RKO (cell line): ENCODE results near the gene OR6S1.
"Not testable (repeated sequence)": the region's sequence is repeated elsewhere in the genome, so short reads cannot be mapped to it uniquely, and the experiment has no call there.

Experiments
- DNase-seq: peaks from one replicate; pipeline ENCODE4 v3.0.0-alpha.2; 2016; ENCODE audit warnings: low spot score

The OR6S1 gene

GRCh38 chr14:20610002-20610765, 31.3 kb downstream of the OR6S1 start:
- DNase-seq, result peak; percentile 81

DNA sequence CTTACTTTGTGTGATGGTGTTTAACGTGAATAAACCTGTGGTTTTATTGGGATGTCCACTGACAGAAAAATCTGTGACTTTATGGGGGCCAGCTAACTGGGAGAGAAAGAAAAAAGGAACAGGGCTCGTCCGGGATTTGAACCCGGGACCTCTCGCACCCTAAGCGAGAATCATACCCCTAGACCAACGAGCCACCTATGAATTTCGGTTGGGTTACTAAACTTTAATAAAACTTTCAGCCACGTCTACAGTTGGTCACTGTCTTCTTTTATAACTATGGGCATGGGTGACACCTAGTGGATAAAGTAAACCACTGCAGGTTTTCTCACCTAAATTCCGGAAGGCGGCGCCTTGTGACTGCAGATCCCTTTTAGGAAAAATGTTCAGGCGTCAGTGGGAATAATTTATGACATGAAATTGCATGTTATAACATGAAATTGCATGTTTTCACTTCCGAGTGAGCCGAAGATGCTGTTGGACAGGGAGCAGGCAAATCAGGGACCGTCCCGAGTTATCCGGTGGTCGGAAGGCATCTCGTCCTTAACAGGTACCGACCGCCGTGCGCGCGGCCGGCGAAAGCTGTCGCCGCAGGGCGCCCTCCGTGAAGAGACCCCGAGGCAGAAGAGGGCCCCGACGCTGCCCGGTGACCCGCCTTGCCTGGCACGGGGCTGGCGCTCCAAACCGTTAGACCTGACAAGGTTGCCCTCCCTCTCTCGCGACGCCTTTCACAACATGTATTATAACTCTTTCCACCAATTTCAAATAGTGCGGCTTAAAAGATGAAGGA, 32.1 kb downstream of the OR6S1 start:
- DNase-seq, result peak; percentile 95

GRCh38 chr14:20608383-20609110, 32.9 kb downstream of the OR6S1 start:
- DNase-seq, result no peak

GRCh38 chr14:20607617-20608016, 33.9 kb downstream of the OR6S1 start:
- no peak for DNase-seq

GRCh38 chr14:20606902-20607242, 34.6 kb downstream of the OR6S1 start:
- DNase-seq, result no peak

- DNase-seq, result peak; percentile 51
Measured at GRCh38 chr14:20606190-20606901, 35.1 kb downstream of the OR6S1 start.

- DNase-seq, result no peak
Measured at GRCh38 chr14:20603813-20604690, 37.4 kb downstream of the OR6S1 start.

GRCh38 chr14:20602583-20602982, 38.9 kb downstream of the OR6S1 start:
- DNase-seq, result no peak

- no peak for DNase-seq
Measured at GRCh38 chr14:20601522-20601921, 40.0 kb downstream of the OR6S1 start.

- DNase-seq, result no peak
Measured at GRCh38 chr14:20597108-20597507, 44.4 kb downstream of the OR6S1 start.

DNA sequence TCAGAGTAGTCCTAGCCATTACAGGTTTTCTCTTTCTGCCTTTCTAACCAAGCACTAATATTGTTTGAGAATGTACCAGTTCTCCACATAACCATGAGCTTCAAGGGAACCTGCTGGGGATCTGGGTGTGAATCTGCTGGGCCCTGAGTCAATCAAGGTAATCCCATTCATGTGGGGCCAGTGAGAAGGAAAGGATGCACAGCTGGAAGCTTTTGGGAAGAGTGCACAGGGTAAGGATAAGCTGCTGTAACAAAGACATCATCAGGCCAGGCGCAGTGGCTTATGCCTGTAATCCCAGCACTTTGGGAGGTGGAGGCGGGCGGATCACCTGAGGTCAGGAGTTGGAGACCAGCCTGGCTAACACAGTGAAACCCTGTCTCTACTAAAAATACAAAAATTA, 45.8 kb downstream of the OR6S1 start:
- not testable (repeated sequence) for DNase-seq

DNA sequence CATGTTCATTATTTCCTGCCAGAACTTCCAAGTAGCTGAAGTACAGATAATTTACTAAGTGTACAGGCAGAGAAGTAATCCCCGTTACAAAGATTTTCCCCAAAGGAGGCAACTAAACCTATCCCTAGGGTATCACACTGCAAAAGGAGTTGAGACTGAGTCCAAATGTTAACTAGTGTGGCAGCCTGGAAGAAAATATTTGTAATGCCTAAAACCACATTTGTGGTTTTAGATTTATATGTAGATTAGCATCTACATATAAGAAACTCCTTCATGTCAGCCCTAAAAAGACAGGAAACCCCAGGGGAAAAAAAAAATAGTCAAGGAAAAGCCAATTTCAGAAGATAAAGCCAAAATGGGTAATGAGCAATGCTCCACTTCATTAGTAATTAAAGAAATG, 48.9 kb downstream of the OR6S1 start:
- no peak for DNase-seq

DNA sequence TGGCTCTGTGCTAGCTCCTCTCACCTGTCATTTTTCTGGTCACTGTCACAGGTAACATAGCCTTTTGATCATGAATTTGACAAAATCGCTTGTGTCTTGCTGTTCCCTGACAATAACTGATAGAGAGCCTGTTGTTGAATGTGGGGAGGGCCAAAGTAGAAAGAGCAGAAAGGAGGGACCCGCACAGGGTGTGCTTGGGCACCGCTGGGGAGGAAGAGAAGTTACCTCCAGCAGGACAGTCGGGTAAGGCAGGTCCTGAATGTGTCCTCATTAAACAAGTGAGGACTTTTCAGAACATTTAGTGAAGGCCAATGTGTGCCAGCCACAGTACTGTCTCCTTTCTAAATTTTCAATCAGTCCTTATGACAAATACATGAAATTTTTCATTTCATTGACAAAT, 50.3 kb downstream of the OR6S1 start, which contains the start of gene RNASE12:
Gene RNASE12 (minus strand): TSS at position 142 of the 400 bp plus-strand sequence. CDS start 653 bp downstream, outside the sequence.
- DNase-seq, result no peak
